Measurements from ENCODE around the gene NR4A1.

DNA sequence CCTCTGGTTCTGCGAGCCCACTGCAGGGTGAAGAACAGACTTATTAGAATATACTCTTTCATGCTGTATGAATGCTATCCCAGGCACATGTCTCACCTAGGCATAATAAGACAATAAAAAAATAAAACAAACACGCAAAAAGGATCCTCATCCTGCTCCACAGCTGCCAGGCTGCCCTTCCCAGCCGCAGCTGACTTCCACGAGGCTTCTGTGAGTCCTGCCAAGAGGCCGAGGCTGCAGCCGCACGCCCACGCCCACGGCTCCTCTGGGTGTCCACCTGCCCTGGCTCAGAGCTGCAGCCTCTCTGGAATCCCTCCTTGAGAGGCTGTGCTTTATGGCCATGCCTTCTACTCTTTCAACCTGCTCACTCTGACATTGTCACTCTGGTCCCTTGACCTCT, 35.1 kb downstream of the NR4A1 start:
- TF ChIP-seq, protein P1, sequence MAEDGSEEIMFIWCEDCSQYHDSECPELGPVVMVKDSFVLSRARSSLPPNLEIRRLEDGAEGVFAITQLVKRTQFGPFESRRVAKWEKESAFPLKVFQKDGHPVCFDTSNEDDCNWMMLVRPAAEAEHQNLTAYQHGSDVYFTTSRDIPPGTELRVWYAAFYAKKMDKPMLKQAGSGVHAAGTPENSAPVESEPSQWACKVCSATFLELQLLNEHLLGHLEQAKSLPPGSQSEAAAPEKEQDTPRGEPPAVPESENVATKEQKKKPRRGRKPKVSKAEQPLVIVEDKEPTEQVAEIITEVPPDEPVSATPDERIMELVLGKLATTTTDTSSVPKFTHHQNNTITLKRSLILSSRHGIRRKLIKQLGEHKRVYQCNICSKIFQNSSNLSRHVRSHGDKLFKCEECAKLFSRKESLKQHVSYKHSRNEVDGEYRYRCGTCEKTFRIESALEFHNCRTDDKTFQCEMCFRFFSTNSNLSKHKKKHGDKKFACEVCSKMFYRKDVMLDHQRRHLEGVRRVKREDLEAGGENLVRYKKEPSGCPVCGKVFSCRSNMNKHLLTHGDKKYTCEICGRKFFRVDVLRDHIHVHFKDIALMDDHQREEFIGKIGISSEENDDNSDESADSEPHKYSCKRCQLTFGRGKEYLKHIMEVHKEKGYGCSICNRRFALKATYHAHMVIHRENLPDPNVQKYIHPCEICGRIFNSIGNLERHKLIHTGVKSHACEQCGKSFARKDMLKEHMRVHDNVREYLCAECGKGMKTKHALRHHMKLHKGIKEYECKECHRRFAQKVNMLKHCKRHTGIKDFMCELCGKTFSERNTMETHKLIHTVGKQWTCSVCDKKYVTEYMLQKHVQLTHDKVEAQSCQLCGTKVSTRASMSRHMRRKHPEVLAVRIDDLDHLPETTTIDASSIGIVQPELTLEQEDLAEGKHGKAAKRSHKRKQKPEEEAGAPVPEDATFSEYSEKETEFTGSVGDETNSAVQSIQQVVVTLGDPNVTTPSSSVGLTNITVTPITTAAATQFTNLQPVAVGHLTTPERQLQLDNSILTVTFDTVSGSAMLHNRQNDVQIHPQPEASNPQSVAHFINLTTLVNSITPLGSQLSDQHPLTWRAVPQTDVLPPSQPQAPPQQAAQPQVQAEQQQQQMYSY (CRISPR knock-in tag; IDR thresholded peaks at IDR 0.05) = no peak
- TF ChIP-seq, protein P2, sequence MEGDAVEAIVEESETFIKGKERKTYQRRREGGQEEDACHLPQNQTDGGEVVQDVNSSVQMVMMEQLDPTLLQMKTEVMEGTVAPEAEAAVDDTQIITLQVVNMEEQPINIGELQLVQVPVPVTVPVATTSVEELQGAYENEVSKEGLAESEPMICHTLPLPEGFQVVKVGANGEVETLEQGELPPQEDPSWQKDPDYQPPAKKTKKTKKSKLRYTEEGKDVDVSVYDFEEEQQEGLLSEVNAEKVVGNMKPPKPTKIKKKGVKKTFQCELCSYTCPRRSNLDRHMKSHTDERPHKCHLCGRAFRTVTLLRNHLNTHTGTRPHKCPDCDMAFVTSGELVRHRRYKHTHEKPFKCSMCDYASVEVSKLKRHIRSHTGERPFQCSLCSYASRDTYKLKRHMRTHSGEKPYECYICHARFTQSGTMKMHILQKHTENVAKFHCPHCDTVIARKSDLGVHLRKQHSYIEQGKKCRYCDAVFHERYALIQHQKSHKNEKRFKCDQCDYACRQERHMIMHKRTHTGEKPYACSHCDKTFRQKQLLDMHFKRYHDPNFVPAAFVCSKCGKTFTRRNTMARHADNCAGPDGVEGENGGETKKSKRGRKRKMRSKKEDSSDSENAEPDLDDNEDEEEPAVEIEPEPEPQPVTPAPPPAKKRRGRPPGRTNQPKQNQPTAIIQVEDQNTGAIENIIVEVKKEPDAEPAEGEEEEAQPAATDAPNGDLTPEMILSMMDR (IDR thresholded peaks at IDR 0.05) = no peak
- TF ChIP-seq AFF4 (CRISPR knock-in tag; IDR thresholded peaks at IDR 0.05; ENCODE audit: borderline replicate concordance) (no peak), TEAD1 (CRISPR knock-in tag; IDR thresholded peaks at IDR 0.05) (no peak), NFYB (CRISPR knock-in tag; conservative IDR thresholded peaks at IDR 0.05; ENCODE audit: low read depth) (no peak), HMGXB4 (CRISPR knock-in tag; IDR thresholded peaks at IDR 0.05) (no peak), TP53 (CRISPR knock-in tag; IDR thresholded peaks at IDR 0.05) (no peak), ETV6 (CRISPR knock-in tag; IDR thresholded peaks at IDR 0.05) (no peak)
- TF ChIP-seq, protein P3, sequence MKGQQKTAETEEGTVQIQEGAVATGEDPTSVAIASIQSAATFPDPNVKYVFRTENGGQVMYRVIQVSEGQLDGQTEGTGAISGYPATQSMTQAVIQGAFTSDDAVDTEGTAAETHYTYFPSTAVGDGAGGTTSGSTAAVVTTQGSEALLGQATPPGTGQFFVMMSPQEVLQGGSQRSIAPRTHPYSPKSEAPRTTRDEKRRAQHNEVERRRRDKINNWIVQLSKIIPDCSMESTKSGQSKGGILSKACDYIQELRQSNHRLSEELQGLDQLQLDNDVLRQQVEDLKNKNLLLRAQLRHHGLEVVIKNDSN (CRISPR knock-in tag; IDR thresholded peaks at IDR 0.05) = no peak
